Measurements from ENCODE around the gene GABBR2.

- TF ChIP-seq POLR2A (IDR thresholded peaks at IDR 0.05), result no peak
- TF ChIP-seq CTCF (IDR thresholded peaks at IDR 0.05), result no peak
Observed at GRCh38 chr9:98356953-98357690, 351.6 kb downstream of the GABBR2 start.

Measured in suprapubic skin (tissue), 3 donors.